DOHH2 (cell line): ENCODE data around the gene SHC4.

Source experiments
- EZH2phosphoT487 ChIP-seq: fragments of 200-600 bp; sonication (generic); IDR thresholded peaks from 2 replicates; pipeline ENCODE4 v1.6.1; 2017; ENCODE audit warnings: borderline replicate concordance, mild to moderate bottlenecking, antibody characterized with exemption, low read length, moderate library complexity, mixed read lengths
- TF ChIP-seq, protein P1 (sequence below): fragments of 200-600 bp; sonication (generic); IDR thresholded peaks from one replicate; pipeline ENCODE4 v1.5.1; 2014; ENCODE audit warnings: antibody characterized with exemption, mild to moderate bottlenecking, low read depth, low read length; ENCODE audit not compliant: poor library complexity, severe bottlenecking

GRCh38 chr15:48992545-48992944 lies 28.8 kb upstream of the SHC4 start:
- no peak for TF ChIP-seq EZH2phosphoT487
- TF ChIP-seq, protein P1, sequence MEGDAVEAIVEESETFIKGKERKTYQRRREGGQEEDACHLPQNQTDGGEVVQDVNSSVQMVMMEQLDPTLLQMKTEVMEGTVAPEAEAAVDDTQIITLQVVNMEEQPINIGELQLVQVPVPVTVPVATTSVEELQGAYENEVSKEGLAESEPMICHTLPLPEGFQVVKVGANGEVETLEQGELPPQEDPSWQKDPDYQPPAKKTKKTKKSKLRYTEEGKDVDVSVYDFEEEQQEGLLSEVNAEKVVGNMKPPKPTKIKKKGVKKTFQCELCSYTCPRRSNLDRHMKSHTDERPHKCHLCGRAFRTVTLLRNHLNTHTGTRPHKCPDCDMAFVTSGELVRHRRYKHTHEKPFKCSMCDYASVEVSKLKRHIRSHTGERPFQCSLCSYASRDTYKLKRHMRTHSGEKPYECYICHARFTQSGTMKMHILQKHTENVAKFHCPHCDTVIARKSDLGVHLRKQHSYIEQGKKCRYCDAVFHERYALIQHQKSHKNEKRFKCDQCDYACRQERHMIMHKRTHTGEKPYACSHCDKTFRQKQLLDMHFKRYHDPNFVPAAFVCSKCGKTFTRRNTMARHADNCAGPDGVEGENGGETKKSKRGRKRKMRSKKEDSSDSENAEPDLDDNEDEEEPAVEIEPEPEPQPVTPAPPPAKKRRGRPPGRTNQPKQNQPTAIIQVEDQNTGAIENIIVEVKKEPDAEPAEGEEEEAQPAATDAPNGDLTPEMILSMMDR, result no peak
